Measurements from ENCODE around the gene TBC1D30. TPM values are rescaled to one million over a fixed set of nuclear protein-coding genes. Genes with fewer than 3 reads are reported as not detected.
"Not testable (repeated sequence)": the region's sequence is repeated elsewhere in the genome, so short reads cannot be mapped to it uniquely, and the experiment has no call there.

Gene TBC1D30
- total and polyA plus RNA-seq, 4 donors, result 0.46 to 2.2 (median 0.70) TPM

GRCh38 chr12:64801381-64801780 lies 23.1 kb upstream of the TBC1D30 start:
- Histone ChIP-seq H3K9me3 (ENCODE audit: control insufficient read depth in 4 of 4, low read length in 3 of 4) (no peaks in the 10 kb centered on the region), H3K4me3 (ENCODE audit: low read depth in 1 of 3, low read length in 3 of 3) (no peak overlapping the region), H3K36me3 (ENCODE audit: control insufficient read depth in 4 of 4, insufficient read depth in 3 of 4, low read depth in 1 of 4, low read length in 3 of 4) (no peaks in the 10 kb centered on the region), H3K27me3 (ENCODE audit: control insufficient read depth in 4 of 4, insufficient read depth in 4 of 4, low read length in 3 of 4) (no peaks in the 10 kb centered on the region), H3K9ac (ENCODE audit: low read depth in 1 of 2, low read length in 2 of 2) (no peak overlapping the region), H3K27ac (ENCODE audit: low read depth in 1 of 2, low read length in 2 of 2) (no peak overlapping the region), H3K4me1 (ENCODE audit: control insufficient read depth in 4 of 4, insufficient read depth in 4 of 4, low read length in 3 of 4) (peaks cover 0 to 15% (median 9%) of the 10 kb centered on the region in 4 donors)
- TF ChIP-seq, protein P1, sequence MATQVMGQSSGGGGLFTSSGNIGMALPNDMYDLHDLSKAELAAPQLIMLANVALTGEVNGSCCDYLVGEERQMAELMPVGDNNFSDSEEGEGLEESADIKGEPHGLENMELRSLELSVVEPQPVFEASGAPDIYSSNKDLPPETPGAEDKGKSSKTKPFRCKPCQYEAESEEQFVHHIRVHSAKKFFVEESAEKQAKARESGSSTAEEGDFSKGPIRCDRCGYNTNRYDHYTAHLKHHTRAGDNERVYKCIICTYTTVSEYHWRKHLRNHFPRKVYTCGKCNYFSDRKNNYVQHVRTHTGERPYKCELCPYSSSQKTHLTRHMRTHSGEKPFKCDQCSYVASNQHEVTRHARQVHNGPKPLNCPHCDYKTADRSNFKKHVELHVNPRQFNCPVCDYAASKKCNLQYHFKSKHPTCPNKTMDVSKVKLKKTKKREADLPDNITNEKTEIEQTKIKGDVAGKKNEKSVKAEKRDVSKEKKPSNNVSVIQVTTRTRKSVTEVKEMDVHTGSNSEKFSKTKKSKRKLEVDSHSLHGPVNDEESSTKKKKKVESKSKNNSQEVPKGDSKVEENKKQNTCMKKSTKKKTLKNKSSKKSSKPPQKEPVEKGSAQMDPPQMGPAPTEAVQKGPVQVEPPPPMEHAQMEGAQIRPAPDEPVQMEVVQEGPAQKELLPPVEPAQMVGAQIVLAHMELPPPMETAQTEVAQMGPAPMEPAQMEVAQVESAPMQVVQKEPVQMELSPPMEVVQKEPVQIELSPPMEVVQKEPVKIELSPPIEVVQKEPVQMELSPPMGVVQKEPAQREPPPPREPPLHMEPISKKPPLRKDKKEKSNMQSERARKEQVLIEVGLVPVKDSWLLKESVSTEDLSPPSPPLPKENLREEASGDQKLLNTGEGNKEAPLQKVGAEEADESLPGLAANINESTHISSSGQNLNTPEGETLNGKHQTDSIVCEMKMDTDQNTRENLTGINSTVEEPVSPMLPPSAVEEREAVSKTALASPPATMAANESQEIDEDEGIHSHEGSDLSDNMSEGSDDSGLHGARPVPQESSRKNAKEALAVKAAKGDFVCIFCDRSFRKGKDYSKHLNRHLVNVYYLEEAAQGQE (IDR thresholded peaks at IDR 0.05), result no peak
- TF ChIP-seq HNF4A (conservative IDR thresholded peaks at IDR 0.05) (no peak), FOXA1 (IDR thresholded peaks at IDR 0.05) (no peak), HNF4G (IDR thresholded peaks at IDR 0.05) (no peak), CTCF (IDR thresholded peaks at IDR 0.05; ENCODE audit: low read depth, low read length, missing input control) (no peak), JUND (IDR thresholded peaks at IDR 0.05) (no peak), GABPA (IDR thresholded peaks at IDR 0.05 in 1 of 2, conservative IDR thresholded peaks at IDR 0.05 in 1 of 2) (no peak), TAF1 (conservative IDR thresholded peaks at IDR 0.05) (no peak), NR2F2 (IDR thresholded peaks at IDR 0.05) (no peak), RAD21 (IDR thresholded peaks at IDR 0.05) (no peak), YY1 (IDR thresholded peaks at IDR 0.05) (no peak), RXRA (IDR thresholded peaks at IDR 0.05) (no peak), EGR1 (IDR thresholded peaks at IDR 0.05; ENCODE audit: low read depth in 2 of 2) (no peak)
- TF ChIP-seq, protein P2, sequence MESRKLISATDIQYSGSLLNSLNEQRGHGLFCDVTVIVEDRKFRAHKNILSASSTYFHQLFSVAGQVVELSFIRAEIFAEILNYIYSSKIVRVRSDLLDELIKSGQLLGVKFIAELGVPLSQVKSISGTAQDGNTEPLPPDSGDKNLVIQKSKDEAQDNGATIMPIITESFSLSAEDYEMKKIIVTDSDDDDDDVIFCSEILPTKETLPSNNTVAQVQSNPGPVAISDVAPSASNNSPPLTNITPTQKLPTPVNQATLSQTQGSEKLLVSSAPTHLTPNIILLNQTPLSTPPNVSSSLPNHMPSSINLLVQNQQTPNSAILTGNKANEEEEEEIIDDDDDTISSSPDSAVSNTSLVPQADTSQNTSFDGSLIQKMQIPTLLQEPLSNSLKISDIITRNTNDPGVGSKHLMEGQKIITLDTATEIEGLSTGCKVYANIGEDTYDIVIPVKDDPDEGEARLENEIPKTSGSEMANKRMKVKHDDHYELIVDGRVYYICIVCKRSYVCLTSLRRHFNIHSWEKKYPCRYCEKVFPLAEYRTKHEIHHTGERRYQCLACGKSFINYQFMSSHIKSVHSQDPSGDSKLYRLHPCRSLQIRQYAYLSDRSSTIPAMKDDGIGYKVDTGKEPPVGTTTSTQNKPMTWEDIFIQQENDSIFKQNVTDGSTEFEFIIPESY (IDR thresholded peaks at IDR 0.05), result no peak
- TF ChIP-seq, protein P3, sequence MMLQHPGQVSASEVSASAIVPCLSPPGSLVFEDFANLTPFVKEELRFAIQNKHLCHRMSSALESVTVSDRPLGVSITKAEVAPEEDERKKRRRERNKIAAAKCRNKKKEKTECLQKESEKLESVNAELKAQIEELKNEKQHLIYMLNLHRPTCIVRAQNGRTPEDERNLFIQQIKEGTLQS (IDR thresholded peaks at IDR 0.05), result no peak
- WGBS, result 81% methylated on average over 2 of the region's 2 CpGs
- DNase-seq (ENCODE audit: low spot score), result no peak

GRCh38 chr12:64802180-64802775 lies 22.2 kb upstream of the TBC1D30 start:
- 32% methylated on average over 8 of the region's 8 CpGs for WGBS
- not testable (repeated sequence) for H3K4me1 ChIP-seq (ENCODE audit: control insufficient read depth in 4 of 4, insufficient read depth in 4 of 4, low read length in 3 of 4); H3K27me3 ChIP-seq (ENCODE audit: control insufficient read depth in 4 of 4, insufficient read depth in 4 of 4, low read length in 3 of 4); H3K4me3 ChIP-seq (ENCODE audit: low read depth in 1 of 3, low read length in 3 of 3); H3K9ac ChIP-seq (ENCODE audit: low read depth in 1 of 2, low read length in 2 of 2); H3K27ac ChIP-seq (ENCODE audit: low read depth in 1 of 2, low read length in 2 of 2); H3K36me3 ChIP-seq (ENCODE audit: control insufficient read depth in 4 of 4, insufficient read depth in 3 of 4, low read depth in 1 of 4, low read length in 3 of 4); H3K9me3 ChIP-seq (ENCODE audit: control insufficient read depth in 4 of 4, low read length in 3 of 4)
- DNase-seq (ENCODE audit: low spot score), result peak; percentile 68
- peak; percentile 78 for TF ChIP-seq CTCF (IDR thresholded peaks at IDR 0.05; ENCODE audit: low read depth, low read length, missing input control)
- peak; percentile 70 to 77 for TF ChIP-seq RAD21 (IDR thresholded peaks at IDR 0.05)
